ENCODE results near the gene CIPC.

Gene CIPC

DNA sequence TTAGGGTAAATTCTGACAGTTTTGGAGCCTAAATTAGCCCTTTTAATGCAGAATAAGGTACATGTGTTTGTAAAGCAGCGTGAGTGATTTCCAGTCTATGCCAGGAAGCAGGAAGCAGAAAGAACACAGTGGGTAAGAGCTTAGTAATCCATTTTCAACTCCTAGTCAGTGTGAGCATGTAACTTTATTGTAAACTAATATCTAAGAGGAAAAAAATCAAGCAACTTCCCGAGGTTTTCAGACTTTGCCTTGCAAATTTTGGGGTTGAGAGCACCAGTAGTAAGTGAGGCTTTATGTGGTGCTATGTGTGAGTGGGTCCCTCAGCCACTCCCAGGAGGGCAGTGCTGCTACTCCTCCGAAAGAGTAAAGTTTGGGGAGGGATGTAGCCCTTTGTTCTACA is 2.9 kb downstream of the CIPC start:
- no peak for DNase-seq
- H3K27me3 ChIP-seq (replicated peaks; ENCODE audit: control insufficient read depth, insufficient read depth, low read length, poor library complexity, severe bottlenecking): no peaks in the 10 kb centered on the region
- peaks cover 14% of the 10 kb centered on the region for H3K4me1 ChIP-seq (ENCODE audit: control insufficient read depth, insufficient read depth, low read length, poor library complexity, severe bottlenecking)
- peaks cover 2% of the 10 kb centered on the region for H3K36me3 ChIP-seq (ENCODE audit: control insufficient read depth, insufficient read depth, low read length)
- no peak overlapping the region for H3K27ac ChIP-seq (ENCODE audit: insufficient read depth, low read length, poor library complexity, severe bottlenecking)
- no peak overlapping the region for H3K4me3 ChIP-seq (ENCODE audit: insufficient read depth, low read depth, low read length, poor library complexity, severe bottlenecking)
- H3K9me3 ChIP-seq (ENCODE audit: control insufficient read depth, low read length): no peaks in the 10 kb centered on the region

DNA sequence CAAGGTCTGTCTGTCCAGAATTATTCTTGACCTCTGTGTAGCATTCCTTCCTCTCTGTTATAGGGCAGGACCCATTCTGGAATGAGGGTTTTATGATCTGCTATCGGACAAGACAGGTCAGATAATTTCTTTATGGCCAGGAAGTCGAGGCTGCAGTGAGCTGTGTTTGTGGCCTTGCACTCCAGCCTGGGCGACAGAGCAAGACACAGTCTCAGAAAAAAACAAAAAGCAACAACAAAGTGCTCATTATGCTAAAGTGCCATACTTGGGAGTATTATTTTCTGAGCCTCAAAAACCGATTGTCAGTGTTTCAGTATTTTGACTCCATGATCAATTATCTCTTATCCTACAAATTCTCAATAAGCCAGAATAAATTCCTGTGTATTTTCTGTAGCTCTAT is 4.1 kb downstream of the CIPC start:
- H3K4me3 ChIP-seq (ENCODE audit: insufficient read depth, low read depth, low read length, poor library complexity, severe bottlenecking): no peak overlapping the region
- no peak for DNase-seq
- no peaks in the 10 kb centered on the region for H3K9me3 ChIP-seq (ENCODE audit: control insufficient read depth, low read length)
- H3K27ac ChIP-seq (ENCODE audit: insufficient read depth, low read length, poor library complexity, severe bottlenecking): no peak overlapping the region
- peaks cover 9% of the 10 kb centered on the region for H3K4me1 ChIP-seq (ENCODE audit: control insufficient read depth, insufficient read depth, low read length, poor library complexity, severe bottlenecking)
- H3K27me3 ChIP-seq (replicated peaks; ENCODE audit: control insufficient read depth, insufficient read depth, low read length, poor library complexity, severe bottlenecking): no peaks in the 10 kb centered on the region
- peaks cover 13% of the 10 kb centered on the region for H3K36me3 ChIP-seq (ENCODE audit: control insufficient read depth, insufficient read depth, low read length)

DNA sequence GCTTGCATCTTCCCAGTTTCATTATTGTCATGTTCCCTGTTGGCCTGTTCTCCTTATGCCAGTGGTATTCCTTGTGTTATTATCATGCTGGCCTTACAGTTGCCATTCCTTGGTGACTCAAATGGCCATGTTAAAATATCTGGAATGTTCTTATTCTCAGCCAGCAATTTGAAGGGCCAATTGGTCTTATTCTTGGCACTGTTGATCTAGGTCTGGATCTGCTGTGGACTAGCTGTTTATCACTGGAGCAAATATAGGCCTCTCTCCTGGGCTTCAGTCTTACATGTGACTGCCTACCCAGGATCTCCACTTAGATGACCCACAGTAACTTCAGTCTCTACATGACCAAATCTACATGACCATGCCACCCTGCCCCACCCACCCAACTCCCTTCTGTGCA is 5.4 kb downstream of the CIPC start:
- no peak for DNase-seq
- no peaks in the 10 kb centered on the region for H3K27me3 ChIP-seq (replicated peaks; ENCODE audit: control insufficient read depth, insufficient read depth, low read length, poor library complexity, severe bottlenecking)
- no peak overlapping the region for H3K27ac ChIP-seq (ENCODE audit: insufficient read depth, low read length, poor library complexity, severe bottlenecking)
- H3K4me1 ChIP-seq (ENCODE audit: control insufficient read depth, insufficient read depth, low read length, poor library complexity, severe bottlenecking): peaks cover 6% of the 10 kb centered on the region
- H3K9me3 ChIP-seq (ENCODE audit: control insufficient read depth, low read length): no peaks in the 10 kb centered on the region
- H3K36me3 ChIP-seq (ENCODE audit: control insufficient read depth, insufficient read depth, low read length): peaks cover 17% of the 10 kb centered on the region
- no peak overlapping the region for H3K4me3 ChIP-seq (ENCODE audit: insufficient read depth, low read depth, low read length, poor library complexity, severe bottlenecking)

DNA sequence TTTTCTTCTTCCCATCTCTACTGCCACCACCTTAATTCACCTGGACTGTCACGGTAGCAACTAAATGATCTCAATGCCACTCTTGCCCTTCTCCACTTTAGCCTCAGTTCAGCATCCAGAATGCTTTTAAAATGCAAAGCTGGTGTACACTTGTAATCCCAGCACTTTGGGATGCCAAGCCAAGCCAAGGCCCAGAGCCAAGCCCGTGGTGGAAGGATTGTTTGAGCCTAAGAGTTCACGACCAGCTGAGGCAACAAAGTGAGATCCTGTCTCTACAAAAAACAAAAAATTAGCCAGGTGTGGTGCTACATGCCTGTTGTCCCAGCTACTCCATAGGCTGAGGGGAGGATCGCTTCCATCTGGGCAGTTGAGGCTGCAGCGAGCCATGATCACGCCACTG is 5.9 kb downstream of the CIPC start:
- no peak for DNase-seq
- Histone ChIP-seq H3K27ac (ENCODE audit: insufficient read depth, low read length, poor library complexity, severe bottlenecking) (no peak overlapping the region), H3K4me1 (ENCODE audit: control insufficient read depth, insufficient read depth, low read length, poor library complexity, severe bottlenecking) (peaks cover 2% of the 10 kb centered on the region), H3K4me3 (ENCODE audit: insufficient read depth, low read depth, low read length, poor library complexity, severe bottlenecking) (no peak overlapping the region), H3K36me3 (ENCODE audit: control insufficient read depth, insufficient read depth, low read length) (peaks cover 17% of the 10 kb centered on the region), H3K9me3 (ENCODE audit: control insufficient read depth, low read length) (no peaks in the 10 kb centered on the region), H3K27me3 (replicated peaks; ENCODE audit: control insufficient read depth, insufficient read depth, low read length, poor library complexity, severe bottlenecking) (no peaks in the 10 kb centered on the region)

DNA sequence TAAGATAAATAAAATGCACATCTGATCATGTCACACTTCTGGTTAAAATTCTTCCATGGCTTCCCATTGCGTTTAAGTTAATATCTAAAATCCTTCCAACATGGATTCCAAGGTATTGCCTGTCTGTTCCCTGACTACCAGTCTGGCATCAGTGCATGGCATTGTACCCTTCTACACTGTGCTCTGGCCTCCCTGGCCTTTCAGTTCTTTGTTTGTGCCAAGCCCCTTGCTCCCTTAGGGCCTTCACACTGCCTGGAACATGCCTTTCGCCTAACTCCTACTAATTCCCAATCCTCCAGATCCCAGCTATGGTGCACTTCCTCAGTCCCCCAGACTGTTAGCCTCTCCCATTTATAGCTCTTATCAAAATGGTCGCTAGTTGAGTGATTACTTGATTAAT is 6.3 kb downstream of the CIPC start:
- Histone ChIP-seq H3K4me3 (ENCODE audit: insufficient read depth, low read depth, low read length, poor library complexity, severe bottlenecking) (no peak overlapping the region), H3K4me1 (ENCODE audit: control insufficient read depth, insufficient read depth, low read length, poor library complexity, severe bottlenecking) (no peaks in the 10 kb centered on the region), H3K36me3 (ENCODE audit: control insufficient read depth, insufficient read depth, low read length) (peaks cover 17% of the 10 kb centered on the region), H3K27ac (ENCODE audit: insufficient read depth, low read length, poor library complexity, severe bottlenecking) (no peak overlapping the region), H3K27me3 (replicated peaks; ENCODE audit: control insufficient read depth, insufficient read depth, low read length, poor library complexity, severe bottlenecking) (no peaks in the 10 kb centered on the region), H3K9me3 (ENCODE audit: control insufficient read depth, low read length) (no peaks in the 10 kb centered on the region)
- DNase-seq: no peak

DNA sequence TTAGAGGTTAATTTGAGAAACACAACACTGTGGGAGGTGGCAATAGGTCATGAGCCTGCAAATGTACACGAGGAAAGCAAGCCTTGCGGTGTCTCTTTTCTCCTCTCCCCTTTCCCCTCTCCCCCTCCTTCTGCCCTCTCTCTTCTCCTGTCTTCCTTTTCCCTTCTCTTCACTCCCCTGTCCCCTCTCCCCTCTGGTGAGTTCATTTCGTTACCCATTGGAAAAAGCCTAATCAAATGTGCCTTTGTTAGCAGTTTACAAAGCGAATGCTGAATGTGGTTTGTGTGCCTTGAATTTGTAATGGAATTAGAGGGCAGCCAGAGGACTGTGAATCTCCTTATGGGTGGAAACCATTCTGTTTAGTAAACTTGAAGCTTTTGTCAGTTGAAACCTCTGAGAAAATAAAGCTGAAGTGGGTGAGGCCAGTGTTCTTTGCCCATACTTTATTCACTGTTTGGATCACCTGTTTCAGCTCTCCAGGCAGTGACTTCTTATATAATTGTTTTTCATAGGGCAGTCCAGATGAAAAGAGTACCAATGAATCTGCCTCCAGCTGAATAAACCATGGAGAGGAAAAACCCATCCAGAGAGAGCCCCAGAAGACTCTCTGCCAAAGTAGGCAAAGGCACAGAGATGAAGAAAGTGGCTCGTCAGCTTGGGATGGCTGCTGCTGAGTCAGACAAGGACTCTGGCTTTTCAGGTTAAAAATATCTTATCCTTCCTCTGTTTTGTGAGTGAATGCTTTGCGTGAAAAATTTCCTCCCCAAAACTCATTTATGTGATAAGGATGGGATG is 7.3 kb downstream of the CIPC start:
- no peaks in the 10 kb centered on the region for H3K4me1 ChIP-seq (ENCODE audit: control insufficient read depth, insufficient read depth, low read length, poor library complexity, severe bottlenecking)
- no peak overlapping the region for H3K27ac ChIP-seq (ENCODE audit: insufficient read depth, low read length, poor library complexity, severe bottlenecking)
- H3K9me3 ChIP-seq (ENCODE audit: control insufficient read depth, low read length): no peaks in the 10 kb centered on the region
- H3K36me3 ChIP-seq (ENCODE audit: control insufficient read depth, insufficient read depth, low read length): peaks cover 25% of the 10 kb centered on the region
- no peaks in the 10 kb centered on the region for H3K27me3 ChIP-seq (replicated peaks; ENCODE audit: control insufficient read depth, insufficient read depth, low read length, poor library complexity, severe bottlenecking)
- DNase-seq: no peak
- no peak overlapping the region for H3K4me3 ChIP-seq (ENCODE audit: insufficient read depth, low read depth, low read length, poor library complexity, severe bottlenecking)

DNA sequence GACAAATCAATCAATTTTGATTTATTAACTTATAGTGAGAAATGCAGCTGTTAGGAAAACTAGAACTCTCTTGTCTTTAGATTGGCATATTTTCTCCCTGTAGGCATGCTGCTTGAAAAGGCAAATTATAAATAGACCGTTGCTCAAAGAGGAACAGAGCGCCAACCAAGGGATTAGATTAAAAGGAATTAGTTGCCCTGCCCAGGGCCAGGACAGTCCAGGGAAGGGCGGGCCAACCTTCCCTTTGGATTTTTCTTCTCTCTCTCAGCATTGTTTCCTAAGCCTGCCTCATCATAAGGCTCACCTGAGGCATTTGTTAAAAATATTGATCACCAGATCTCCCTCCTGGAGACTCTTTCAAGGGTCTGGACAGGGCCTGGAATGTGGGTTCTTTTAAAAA is 8.6 kb downstream of the CIPC start:
- Histone ChIP-seq H3K4me1 (ENCODE audit: control insufficient read depth, insufficient read depth, low read length, poor library complexity, severe bottlenecking) (no peaks in the 10 kb centered on the region), H3K9me3 (ENCODE audit: control insufficient read depth, low read length) (no peaks in the 10 kb centered on the region), H3K4me3 (ENCODE audit: insufficient read depth, low read depth, low read length, poor library complexity, severe bottlenecking) (no peak overlapping the region), H3K27me3 (replicated peaks; ENCODE audit: control insufficient read depth, insufficient read depth, low read length, poor library complexity, severe bottlenecking) (no peaks in the 10 kb centered on the region), H3K27ac (ENCODE audit: insufficient read depth, low read length, poor library complexity, severe bottlenecking) (no peak overlapping the region), H3K36me3 (ENCODE audit: control insufficient read depth, insufficient read depth, low read length) (peaks cover 28% of the 10 kb centered on the region)
- no peak for DNase-seq

DNA sequence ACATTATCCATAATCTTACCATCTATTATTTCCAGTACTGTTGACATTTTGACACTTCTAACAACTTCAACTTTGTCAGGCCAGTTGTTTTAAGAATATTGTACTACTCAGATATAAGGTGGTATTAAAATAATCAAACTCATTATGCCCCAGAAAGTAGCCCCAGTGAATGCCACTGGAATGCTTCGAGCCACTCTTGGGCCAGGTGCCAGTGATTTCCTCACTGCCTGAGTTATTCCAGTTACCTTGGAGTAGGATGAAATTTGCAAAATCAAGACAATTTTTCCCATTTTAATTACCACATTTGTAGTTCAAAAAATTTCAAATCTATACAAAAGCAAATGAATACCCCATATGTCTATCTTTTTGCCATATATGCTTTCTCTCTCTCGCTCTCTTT is 9.2 kb downstream of the CIPC start:
- Histone ChIP-seq H3K27ac (ENCODE audit: insufficient read depth, low read length, poor library complexity, severe bottlenecking) (no peak overlapping the region), H3K9me3 (ENCODE audit: control insufficient read depth, low read length) (no peaks in the 10 kb centered on the region), H3K4me3 (ENCODE audit: insufficient read depth, low read depth, low read length, poor library complexity, severe bottlenecking) (no peak overlapping the region), H3K4me1 (ENCODE audit: control insufficient read depth, insufficient read depth, low read length, poor library complexity, severe bottlenecking) (no peaks in the 10 kb centered on the region), H3K36me3 (ENCODE audit: control insufficient read depth, insufficient read depth, low read length) (peaks cover 28% of the 10 kb centered on the region), H3K27me3 (replicated peaks; ENCODE audit: control insufficient read depth, insufficient read depth, low read length, poor library complexity, severe bottlenecking) (no peaks in the 10 kb centered on the region)
- DNase-seq: no peak

DNA sequence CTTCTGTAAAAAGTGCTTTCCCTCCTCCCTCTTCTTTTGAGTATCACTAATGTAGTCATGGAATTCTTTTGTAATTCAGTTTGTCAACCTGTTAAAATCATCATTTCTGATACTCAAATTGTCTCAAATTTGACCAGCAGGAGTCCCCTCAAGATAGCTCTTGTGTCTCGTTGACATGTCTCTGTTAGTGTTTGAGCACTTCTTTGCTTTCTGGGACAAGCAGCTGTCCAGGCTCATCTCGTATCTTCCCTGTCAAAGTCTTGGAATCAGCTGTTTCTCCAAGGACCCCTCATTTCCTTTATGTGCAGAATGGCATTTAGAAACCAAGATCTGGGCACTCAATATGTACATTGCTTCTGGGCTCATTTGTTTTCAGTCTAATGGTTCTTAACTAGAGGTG is 10.7 kb downstream of the CIPC start:
- H3K36me3 ChIP-seq (ENCODE audit: control insufficient read depth, insufficient read depth, low read length): peaks cover 30% of the 10 kb centered on the region
- no peaks in the 10 kb centered on the region for H3K4me1 ChIP-seq (ENCODE audit: control insufficient read depth, insufficient read depth, low read length, poor library complexity, severe bottlenecking)
- no peak overlapping the region for H3K4me3 ChIP-seq (ENCODE audit: insufficient read depth, low read depth, low read length, poor library complexity, severe bottlenecking)
- DNase-seq: no peak
- H3K27me3 ChIP-seq (replicated peaks; ENCODE audit: control insufficient read depth, insufficient read depth, low read length, poor library complexity, severe bottlenecking): no peaks in the 10 kb centered on the region
- no peaks in the 10 kb centered on the region for H3K9me3 ChIP-seq (ENCODE audit: control insufficient read depth, low read length)
- no peak overlapping the region for H3K27ac ChIP-seq (ENCODE audit: insufficient read depth, low read length, poor library complexity, severe bottlenecking)

DNA sequence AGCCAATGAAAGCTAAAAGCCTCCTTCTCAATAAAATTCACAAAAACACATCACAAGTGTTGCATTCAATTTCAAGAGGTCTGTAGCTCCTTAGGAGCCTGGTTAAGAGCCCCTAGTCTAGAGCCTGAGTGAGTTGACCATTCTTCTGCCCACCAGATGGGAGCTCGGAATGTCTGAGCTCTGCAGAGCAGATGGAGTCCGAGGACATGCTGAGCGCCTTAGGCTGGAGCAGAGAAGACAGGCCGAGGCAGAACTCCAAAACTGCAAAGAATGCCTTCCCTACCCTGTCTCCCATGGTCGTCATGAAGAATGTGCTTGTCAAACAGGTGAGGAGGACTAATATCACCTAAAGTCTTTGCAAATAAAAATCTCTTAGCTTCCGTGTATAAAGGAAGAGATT is 11.6 kb downstream of the CIPC start:
- no peaks in the 10 kb centered on the region for H3K9me3 ChIP-seq (ENCODE audit: control insufficient read depth, low read length)
- H3K4me1 ChIP-seq (ENCODE audit: control insufficient read depth, insufficient read depth, low read length, poor library complexity, severe bottlenecking): no peaks in the 10 kb centered on the region
- H3K27ac ChIP-seq (ENCODE audit: insufficient read depth, low read length, poor library complexity, severe bottlenecking): no peak overlapping the region
- DNase-seq: no peak
- H3K36me3 ChIP-seq (ENCODE audit: control insufficient read depth, insufficient read depth, low read length): peaks cover 36% of the 10 kb centered on the region
- no peak overlapping the region for H3K4me3 ChIP-seq (ENCODE audit: insufficient read depth, low read depth, low read length, poor library complexity, severe bottlenecking)
- H3K27me3 ChIP-seq (replicated peaks; ENCODE audit: control insufficient read depth, insufficient read depth, low read length, poor library complexity, severe bottlenecking): no peaks in the 10 kb centered on the region
